HG03521 (cell line): Measurements from ENCODE around the gene NBAS.

Source experiments
- ATAC-seq: cut with Tn5 transposase; IDR thresholded peaks from one replicate; pipeline ENCODE4 v1.9.1; 2021; ENCODE audit warnings: mild to moderate bottlenecking, moderate library complexity; ENCODE audit not compliant: unreplicated experiment

NBAS gene

DNA sequence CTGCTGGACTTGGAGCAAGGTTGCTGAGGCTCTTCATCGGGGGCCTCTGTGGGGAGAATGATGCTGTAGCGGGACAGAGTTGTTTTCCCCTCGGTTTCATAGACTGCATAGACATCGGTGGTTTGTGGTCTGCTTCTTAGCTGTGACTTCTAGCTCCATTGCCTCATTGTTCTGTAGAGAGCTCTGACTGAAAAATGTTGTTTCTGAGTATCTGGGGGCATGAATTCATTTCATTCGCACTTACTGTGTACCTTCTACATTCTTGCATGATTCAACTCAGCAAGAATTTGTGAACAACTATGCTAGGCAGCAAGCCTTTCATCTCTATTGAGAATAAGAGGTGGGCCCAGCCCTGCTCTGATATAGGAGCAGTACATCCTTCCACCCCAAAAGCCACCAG, 406.8 kb downstream of the NBAS start:
- no peak for ATAC-seq

DNA sequence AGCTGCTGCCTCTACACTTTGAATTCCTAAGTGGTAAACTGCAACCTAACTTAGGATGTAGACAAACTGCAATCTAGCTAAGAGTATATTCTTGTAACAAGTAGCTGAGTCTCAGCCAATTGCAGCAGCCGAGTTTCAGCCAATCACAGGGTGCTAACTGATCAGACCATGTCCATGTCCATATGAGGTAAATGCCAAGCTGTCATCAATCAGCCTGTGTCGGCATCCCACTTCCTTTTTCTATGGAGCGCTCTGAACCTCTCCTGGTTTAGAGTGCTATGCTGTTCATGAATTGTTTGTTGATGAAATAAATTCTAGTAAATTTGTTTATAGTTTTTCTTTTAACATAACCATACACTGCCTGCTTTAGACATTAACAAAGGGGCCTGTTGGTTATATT, 408.8 kb downstream of the NBAS start:
- no peak for ATAC-seq

DNA sequence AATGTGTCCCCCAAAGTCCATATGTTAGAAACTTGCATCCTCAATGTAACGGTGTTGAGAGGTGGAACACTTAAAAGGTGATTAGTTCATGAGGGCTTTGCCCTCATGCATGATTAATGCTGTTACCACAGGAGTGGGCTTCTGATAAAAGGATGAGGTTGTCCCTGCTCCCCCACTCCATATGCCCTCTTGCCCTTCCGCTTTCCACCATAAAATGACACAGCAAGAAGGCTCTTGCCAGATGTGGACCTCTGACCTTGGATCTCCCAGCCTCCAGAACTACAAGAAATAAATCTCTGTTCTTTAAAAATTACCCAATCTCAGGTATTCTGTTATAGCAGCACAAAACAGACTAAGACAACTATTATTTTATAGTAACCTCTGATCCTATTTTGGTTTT, 412.1 kb downstream of the NBAS start:
- ATAC-seq: no peak

DNA sequence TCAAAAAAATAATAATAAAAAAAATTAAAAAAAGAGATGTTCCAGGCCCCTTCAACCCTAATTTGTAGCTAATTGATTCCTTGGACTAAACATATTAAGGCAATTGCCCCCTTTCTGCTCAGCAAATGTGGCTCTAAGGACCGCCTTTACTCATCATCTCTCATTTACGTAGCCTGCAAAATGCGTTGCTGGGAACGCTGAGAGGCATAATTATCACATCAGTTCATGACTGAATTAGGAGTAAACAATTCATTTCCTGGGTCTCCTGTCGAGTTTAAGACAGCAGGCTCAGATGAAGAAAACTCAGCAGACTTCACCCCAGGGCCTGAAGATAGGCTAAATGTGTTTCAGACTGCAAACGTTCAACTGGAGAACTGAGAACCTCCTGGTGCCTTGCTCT, 413.5 kb downstream of the NBAS start:
- no peak for ATAC-seq

DNA sequence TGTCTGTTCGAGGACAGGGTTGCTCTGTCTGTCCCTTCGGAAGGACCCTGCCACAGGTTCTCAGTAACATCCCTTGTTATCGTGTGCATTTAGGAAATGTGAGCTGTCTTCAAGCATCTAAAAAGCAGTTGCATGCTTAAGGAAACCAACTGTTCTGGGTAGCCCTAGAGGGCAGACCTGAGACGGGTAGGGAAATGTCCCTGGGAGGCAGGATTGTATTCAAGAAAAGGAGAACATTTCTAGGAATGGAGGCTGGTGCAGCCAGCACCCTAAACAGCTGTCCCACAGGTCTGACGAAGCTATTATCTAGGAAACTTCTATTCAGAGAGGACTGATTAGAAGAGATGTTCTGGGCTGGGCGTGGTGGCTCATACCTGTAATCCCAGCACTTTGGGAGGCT, 414.2 kb downstream of the NBAS start:
- no peak for ATAC-seq

DNA sequence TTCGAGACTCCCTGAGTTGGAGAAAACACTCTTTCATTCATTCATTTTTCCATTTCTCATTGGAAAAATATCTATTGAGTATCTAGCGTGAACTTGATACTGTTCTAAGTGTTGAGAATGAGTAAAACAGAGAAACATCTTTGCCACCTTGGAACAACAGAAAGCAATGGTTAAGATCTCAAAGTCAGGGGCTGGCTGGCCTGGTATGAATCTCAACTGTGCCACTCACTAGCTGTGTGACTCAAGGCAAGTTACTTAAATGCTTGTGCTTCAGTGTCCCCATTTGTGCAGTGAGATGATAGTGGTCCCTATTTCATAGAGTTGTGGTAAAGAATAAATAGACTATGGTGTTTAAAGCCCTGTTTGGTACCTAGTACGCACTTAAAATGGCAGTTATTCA, 415.2 kb downstream of the NBAS start:
- no peak for ATAC-seq

DNA sequence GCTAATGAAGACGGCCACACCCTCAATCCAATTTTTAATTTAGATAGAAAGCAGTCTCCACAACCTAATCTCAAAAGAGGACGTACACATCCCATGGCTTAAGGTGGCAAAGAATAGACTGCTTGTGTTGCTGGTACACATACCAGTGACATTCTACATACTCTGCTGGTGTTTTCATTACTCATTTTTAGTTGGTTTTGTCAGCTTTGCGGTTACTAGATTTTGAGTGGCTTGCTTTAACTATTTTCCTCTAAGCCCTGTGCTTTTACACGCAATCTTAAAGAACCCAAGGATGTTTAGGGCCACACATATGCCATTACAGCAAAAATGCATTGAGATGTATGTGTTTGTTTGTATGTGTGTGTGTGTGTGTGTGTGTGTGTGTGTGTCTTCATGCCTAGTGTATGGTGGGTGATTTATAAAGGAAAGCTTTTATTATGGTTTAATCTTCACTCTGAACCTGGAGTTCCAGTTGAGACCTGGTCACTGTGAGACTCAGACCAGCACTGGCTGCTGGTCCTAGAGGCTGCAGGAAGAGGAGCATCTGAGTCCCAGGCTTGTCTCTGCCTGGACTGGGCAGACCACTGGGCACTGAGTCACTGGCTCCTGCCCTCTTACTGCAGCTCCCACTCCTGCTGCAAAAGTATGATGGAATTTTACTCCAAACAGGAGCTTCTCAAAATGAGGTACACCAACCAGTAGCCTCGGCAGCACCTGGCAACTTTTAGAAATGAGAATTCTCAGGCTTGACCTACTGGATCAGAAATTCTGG, 415.9 kb downstream of the NBAS start:
- no peak for ATAC-seq

DNA sequence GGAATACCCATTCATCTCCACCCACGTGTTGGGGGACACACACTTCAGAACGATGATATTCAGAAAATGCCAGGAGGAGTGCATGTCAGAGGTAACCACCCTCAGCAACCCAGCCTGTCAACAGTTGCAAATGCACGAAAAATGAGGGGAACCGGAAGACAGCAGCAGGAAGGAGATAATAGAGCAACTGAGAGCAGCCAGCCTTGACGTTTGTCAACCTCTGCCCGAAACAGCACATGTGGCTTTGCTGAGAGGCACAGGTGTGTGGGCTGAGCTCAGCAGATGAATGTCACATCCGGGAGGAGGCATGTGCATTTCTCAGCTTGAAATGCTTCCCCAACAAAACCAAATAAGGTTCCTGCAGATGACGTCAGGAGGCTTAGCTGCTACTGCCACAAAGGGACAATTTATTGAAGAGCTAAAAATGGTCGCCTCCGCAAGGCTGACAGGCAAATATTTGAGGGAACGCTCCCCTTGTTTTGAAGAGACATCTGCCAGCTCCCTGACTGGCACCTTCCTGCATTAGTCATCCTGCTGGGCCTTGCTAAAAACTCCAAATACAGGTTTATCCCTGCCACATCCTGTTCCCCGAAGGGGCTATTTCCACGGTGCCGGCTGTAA, 419.0 kb downstream of the NBAS start:
- peak; percentile 100 for ATAC-seq

DNA sequence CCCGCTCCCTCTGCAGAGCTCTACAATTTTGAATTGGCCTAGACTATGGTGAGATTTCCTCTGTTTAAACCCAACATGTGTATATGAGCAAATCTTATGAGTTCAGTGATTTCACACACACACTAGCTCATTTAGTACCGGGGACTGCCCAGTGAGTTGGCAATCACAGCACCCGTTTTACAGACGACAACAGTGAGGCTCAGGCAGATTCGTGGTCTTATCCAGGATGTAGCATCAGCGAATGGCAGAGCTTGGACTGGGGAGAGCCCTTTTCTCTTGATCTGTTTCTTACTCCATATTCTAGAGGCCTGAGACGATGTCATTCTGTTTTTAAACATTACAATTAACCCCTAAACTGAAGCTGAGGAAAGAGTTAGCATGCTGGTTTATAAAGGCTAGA, 419.9 kb downstream of the NBAS start:
- ATAC-seq: no peak

DNA sequence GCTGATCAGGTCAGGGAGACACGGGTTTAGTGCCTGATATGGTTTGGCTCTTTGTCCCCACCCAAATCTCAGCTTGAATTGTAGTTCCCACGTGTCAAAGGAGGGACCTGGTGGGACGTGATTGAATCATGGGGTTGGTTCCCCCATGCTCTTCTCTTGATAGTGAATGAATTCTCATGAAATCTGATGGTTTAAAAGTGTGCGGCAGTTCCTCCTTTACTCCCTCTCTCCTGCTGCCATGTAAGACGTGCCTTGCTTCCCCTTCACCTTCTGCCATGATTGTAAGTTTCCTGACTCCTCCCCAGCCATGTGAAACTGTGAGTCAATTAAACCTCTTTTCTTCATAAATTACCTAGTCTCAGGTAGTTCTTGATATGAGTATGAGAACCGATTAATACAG, 424.5 kb downstream of the NBAS start:
- no peak for ATAC-seq

DNA sequence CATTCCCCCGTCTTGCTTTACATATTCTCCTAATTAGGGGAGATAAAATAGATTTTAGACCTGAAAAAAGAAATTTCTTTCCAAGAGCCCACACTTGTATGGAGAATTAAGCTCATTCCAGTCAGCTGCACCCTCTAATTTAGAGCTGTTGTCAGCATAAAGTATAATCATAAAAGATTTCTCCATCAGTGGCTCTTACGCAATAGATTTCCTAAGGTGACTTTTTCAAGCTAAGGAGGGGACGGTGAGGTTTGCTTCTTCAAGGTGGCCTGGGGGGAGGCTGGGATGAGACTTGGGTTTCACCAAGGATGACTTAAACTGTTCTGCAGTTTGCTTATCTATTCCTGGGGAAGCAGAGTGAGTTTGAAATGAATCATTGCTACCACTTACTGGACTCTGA, 426.2 kb downstream of the NBAS start:
- no peak for ATAC-seq

DNA sequence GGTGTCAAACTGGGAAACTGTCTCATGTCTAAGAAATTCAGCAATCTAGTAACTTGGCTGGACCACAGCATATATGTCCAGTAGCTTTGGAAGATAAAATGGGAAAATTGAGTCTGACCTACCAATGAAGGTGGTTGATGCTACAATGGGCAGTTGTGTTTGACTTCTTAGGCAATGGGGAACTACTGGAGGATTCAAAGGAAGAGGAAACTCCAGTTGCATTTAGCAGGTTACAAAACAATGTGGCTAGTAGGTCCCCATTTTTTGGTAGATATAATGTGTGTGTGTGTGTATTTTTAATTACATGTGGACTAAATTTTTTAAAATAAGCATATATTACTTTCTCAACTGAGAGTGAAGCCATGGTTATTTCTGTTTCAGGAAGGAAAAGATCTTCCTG, 427.7 kb downstream of the NBAS start:
- no peak for ATAC-seq

DNA sequence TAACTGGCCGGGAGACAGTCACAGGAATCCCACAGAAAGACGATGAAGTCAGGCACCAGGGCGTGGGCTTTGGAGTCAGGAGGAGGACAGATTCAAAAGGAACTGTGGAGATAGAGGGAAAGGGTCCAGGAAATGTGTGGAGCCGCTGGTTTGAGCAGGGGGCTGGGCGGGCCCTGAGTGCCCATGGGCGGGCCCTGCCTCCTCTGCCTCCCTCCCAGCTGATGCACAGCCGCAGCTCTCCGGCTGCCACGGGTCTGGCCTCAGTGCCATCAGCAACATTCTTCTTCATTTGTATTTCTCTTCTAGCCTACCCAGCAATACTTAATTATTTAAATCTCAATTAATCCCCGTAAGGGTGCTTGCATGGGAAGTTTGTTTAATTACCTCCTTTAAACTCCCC, 432.3 kb downstream of the NBAS start:
- ATAC-seq: no peak

DNA sequence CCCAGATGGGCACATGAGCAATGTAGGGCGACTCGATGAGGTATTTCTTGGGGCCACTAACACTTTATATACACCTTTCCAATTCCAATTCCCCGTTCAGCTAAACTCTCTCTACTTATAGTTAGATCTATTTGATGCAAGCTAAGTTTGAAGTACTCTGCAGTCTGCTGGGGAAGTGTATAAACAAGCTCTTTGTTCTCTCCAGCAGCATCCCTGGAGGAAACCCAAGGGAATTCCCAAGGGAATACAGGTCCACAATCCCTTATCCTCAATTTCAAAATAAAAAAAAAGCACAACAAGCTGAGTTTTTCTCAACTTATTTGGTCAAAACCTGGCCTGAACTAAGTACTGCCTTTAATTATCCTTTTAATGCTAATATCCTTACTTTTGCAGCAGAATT, 433.3 kb downstream of the NBAS start:
- no peak for ATAC-seq

DNA sequence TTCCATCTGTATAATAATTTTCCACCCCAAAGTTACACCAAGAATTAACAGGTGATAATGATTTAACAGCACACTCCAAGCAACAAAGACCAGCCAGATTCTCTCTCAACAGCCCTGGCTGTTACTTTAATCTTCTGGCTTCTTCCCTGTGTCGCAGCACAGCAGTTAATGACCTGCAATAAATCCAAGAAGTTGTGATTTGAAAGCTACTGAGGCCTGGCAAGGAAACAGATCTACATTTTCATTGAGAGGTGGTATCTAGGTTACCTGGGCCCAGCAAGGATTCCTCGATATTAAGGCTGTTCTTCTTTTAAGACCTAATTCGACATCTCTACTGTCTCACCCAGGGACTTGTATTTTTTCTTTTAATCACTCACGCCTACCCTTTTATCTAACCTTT, 433.8 kb downstream of the NBAS start:
- no peak for ATAC-seq

DNA sequence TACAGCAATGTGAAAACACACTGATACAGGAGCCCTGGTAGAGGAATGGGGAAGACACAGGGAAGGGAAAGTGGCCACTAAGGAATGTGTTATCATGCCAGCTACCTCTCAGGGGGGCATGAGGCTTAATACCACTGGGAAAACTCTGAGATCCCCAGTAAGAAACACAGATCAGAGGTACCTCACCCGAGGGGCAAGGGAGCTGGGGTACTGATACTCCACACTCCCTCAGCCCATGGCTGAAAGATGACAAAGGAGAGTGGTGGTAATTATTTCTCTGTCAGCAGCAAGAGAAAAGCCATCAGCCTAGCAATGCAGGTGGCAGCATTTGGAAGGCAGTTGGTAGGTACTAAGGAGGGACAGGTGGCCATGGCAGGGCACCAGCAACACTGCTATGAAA, 434.8 kb downstream of the NBAS start:
- no peak for ATAC-seq

DNA sequence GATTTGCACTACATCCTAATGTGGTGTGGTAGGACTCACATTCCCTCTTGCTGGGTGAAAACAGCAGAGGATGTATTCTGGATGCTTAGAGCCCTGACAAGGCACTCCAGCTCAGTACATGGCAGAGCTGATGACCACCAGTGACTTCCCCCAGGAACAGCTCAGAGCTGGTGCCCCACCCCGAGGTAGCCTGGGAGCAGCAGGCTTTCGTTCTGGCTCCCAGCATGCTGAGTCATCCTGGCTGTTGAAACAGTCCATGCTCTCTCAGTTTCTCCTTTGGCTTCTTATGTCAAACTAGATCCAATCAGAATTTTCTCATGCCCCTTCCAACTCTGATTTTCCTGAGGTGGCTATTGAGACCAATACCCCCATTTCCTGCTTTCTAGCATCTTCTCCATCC, 438.2 kb downstream of the NBAS start:
- ATAC-seq: no peak

DNA sequence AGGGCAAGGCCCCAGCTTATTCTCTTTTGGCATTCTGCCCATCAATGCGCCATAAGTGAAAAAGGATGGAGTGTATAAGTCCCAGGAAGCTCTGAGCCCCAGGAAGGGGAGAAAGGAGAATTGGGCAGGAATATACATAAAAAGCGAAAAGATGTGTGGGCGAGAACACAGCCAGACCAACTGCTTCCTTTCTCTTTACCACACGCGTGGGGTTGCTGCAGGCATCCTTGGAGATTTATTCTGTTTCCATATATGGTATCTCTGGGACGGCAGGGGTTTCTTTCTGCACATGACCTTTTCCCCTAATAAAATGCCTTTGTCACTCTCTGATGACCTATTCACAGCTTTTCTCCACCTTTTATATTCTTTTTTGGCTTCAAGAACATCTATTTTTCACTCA, 440.5 kb downstream of the NBAS start:
- ATAC-seq: no peak

DNA sequence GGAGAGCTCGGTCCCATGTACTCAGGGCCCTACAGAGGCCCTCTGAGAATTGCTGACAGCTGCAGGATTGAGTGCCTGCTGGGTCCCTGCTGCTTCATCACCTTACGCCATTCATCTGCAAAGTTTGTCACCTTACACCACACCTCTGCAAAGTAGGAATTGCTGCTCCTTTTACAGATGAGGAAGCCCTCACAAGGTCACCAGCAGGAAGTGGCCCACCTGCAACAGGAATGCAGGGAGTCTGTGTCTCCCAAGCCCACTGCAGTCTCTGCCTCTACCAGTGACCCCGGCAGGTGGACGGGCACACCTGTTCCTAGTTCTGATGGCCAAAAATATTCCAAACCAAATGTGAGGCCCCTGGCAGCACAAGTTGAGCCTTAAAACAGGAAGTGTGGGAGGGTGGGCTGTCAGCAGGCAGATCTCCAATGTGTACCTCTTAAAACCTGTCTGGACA, 441.4 kb downstream of the NBAS start:
- ATAC-seq: no peak

DNA sequence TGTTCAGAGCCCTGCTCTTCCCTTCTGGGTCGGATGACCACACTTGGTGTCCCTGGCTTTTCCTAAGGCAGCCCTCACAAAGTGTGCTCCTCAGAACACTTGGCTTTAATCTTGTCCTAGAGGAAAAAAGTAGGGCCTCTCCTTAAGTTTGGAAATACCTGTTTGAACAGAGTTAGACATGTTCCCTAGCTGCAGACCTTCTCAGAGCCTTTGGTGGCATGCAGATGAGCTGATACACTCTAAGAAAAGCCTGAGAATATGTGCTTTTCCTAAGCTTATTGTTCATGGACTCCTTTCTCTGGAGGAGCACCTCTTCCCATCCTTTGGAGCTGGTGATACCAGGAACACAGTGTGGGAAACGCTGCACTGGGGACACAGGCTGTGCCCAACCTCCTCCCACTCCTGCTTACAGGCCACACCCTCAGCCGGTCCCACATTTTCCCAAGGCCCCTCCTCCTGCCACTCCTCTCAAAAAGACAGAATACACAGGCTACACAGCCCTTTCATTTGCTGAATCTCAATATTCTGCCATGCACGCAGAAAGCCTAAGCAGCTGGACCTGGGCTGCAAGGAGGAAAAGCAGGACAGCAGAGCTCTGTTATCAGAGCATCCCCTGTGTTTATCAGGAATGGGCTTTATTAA, 443.6 kb downstream of the NBAS start:
- no peak for ATAC-seq
